Activated CD8-positive, alpha-beta memory T cell treated with anti-CD3 and anti-CD28 coated beads, Interleukin-2, amount 50 U/mL, for 1 hour (primary cell): Measurements from ENCODE around the gene SPTBN4.
"Not testable (repeated sequence)": the region's sequence is repeated elsewhere in the genome, so short reads cannot be mapped to it uniquely, and the experiment has no call there.

Source experiments
- DNase-seq: peaks from one replicate; pipeline ENCODE4 v3.0.0-alpha.2; 2020; ENCODE audit errors: extremely low read depth

Gene SPTBN4

GRCh38 chr19:40529093-40529954 is 62.5 kb downstream of the SPTBN4 start:
- peak; percentile 65 for DNase-seq

GRCh38 chr19:40530091-40530901 is 63.5 kb downstream of the SPTBN4 start:
- no peak for DNase-seq

- no peak for DNase-seq
Measured at GRCh38 chr19:40533508-40533907, 66.7 kb downstream of the SPTBN4 start.

- no peak for DNase-seq
Measured at GRCh38 chr19:40534148-40534547, 67.3 kb downstream of the SPTBN4 start.

- no peak for DNase-seq
Measured at GRCh38 chr19:40539070-40539469, 72.3 kb downstream of the SPTBN4 start.

DNA sequence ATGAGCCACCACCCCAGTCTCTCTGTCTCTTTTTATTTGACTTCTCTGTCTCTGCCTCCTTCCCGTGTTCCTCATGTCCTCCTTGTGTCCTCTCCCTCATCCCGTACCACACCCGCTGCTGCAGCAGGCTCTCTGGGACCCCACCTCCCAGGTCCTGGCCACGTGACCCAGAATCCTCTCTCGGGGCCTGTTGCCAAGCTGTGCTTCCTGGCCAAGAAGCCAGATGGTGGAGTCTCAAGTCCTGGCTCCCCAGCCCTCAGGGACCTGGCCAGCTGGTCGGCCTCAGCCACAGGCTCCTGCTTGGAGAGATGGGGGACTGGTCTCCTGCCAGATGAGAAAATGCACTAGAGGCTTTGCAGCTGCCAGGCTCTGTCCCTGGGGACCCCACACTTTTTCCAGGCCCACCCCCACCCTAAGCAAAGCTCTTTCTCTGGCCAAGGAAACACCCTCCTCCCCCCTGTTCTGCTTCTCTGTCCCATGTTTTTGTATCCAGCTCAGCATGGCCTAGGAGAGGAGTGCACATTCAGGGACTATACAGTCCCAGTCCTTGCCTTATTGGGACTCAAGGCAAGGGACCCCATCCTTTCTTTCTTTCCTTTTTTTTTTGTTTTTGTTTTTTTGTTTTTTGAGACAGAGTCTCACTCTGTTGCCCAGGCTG is 75.5 kb downstream of the SPTBN4 start:
- no peak for DNase-seq

GRCh38 chr19:40543029-40543597 is 76.3 kb downstream of the SPTBN4 start:
- DNase-seq, result no peak

DNA sequence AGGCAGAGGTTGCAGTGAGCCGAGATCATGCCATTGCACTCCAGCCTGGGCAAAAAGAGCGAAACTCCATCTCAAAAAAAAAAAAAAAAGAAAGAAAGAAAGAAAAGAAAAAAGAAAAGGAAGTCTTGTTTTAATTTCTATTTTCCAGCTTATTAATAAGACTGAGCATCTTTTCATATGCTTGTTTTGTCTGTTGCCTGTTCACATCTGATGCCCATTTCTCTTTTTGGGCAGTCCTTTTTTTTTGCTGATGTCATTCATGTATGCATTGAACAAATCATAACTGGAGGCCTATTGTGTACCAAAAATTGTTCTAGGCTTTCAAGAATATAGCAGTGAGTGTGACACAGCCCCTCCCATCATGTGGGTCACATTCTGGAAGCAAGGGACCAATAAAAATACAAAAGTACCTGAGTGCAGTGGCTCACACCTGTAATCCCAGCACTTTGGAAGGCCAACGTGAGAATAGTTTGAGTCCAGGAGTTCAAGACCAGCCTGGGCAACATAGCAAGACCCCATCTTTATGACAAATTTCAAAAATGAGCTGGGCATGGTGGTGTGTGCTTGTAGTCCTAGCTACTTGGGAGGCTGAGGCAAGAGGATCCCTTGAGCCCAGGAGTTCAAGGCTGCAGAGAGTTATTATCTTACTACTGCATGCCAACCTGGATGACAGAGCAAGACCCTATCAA is 79.5 kb downstream of the SPTBN4 start:
- not testable (repeated sequence) for DNase-seq

GRCh38 chr19:40547190-40547589 is 80.4 kb downstream of the SPTBN4 start:
- DNase-seq, result not testable (repeated sequence)

GRCh38 chr19:40547836-40548235 is 81.0 kb downstream of the SPTBN4 start:
- no peak for DNase-seq

DNA sequence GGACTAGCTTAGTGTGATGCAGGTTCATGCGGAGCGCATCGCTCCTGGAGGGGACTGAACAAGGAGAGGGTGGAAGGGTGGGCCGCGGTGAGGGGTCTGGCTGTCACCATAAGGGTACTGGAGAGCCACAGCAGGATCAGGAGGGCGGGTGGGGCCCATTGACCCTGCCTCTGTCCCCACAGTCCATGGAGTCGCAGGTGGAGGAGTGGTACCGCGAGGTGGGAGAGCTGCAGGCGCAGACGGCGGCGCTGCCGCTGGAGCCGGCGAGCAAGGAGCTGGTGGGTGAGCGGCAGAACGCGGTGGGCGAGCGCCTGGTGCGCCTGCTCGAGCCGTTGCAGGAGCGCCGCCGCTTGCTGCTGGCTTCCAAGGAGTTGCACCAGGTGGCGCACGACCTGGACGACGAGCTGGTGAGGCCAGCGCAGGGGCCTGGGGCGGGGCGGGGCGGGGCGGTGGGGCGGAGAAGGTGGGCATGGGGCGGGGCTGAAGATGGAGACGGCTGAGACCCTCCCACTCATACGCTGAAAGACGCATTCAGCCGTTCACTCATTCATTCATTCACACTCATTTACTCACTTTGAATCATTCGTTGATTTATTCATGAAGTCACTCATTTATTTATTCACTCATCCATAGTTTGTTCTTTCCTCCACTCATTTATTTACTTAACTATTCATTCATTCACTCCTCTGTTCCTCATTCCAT is 82.4 kb downstream of the SPTBN4 start:
- DNase-seq, result peak; percentile 31

- no peak for DNase-seq
Measured at GRCh38 chr19:40550951-40551350, 84.2 kb downstream of the SPTBN4 start.

- no peak for DNase-seq
Measured at GRCh38 chr19:40552848-40553247, 86.0 kb downstream of the SPTBN4 start.

- no peak for DNase-seq
Measured at GRCh38 chr19:40553885-40554857, 87.4 kb downstream of the SPTBN4 start.

GRCh38 chr19:40555978-40556689 is 89.3 kb downstream of the SPTBN4 start:
- no peak for DNase-seq

DNA sequence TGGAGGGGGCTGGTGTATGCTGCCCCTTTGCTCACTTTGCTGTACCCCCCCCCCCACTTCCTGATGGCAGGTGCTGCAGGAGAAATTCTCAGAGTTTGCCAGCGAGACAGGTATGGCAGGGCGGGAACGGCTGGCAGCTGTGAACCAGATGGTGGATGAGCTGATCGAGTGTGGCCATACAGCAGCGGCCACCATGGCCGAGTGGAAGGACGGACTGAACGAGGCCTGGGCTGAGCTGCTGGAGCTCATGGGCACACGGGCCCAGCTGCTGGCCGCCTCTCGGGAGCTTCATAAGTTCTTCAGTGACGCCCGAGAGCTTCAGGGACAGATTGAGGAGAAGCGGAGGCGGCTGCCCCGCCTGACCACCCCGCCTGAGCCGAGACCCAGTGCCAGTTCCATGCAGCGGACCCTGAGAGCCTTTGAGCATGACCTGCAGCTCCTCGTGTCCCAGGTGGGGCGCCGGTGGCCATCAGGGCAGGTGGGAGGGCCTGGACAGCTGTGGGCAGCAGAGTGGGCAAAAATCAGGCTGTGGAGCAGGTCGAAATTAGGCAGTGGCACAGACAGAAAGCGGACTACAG is 90.2 kb downstream of the SPTBN4 start:
- no peak for DNase-seq

- no peak for DNase-seq
Measured at GRCh38 chr19:40559394-40559793, 92.6 kb downstream of the SPTBN4 start.

DNA sequence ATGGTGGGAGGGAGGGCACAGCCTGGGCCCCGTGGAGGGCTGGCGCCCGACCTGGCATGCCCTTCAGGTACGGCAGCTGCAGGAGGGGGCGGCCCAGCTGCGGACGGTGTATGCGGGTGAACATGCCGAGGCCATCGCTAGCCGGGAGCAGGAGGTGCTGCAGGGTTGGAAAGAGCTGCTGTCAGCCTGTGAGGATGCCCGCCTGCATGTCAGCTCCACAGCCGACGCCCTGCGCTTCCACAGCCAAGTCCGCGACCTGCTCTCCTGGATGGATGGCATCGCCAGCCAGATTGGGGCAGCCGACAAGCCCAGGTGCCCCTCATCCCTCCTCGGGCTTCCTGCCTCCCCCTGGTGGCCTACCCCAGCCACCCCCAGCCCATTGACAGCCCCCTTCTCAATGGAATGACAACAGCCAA is 93.3 kb downstream of the SPTBN4 start:
- DNase-seq, result no peak

- DNase-seq, result no peak
Measured at GRCh38 chr19:40561947-40562346, 95.1 kb downstream of the SPTBN4 start.
